SIG-M5 (cell line): Measurements from ENCODE around the gene CTXND1.
"Not testable (repeated sequence)": the region's sequence is repeated elsewhere in the genome, so short reads cannot be mapped to it uniquely, and the experiment has no call there.

ENCODE experiments used
- DNase-seq: peaks from one replicate; lab custom pipeline; 2025; lab: John Stamatoyannopoulos, UW

Gene CTXND1

GRCh38 chr15:80252121-80252518 is at the start of gene CTXND1:
Gene CTXND1, minus strand, starts transcription at chr15:80252213. Its CDS starts 50,264 bp downstream, at chr15:80201949.
- DNase-seq = no peak

- DNase-seq = no peak
These were observed 49.5 kb upstream of the CTXND1 start for GRCh38 chr15:80301472-80301871.

- not testable (repeated sequence) for DNase-seq
These were observed 43.8 kb upstream of the CTXND1 start for GRCh38 chr15:80295777-80296176.

- no peak for DNase-seq
These were observed 40.1 kb upstream of the CTXND1 start for GRCh38 chr15:80292079-80292478.

- not testable (repeated sequence) for DNase-seq
These were observed 38.9 kb upstream of the CTXND1 start for GRCh38 chr15:80290891-80291290.

- no peak for DNase-seq
These were observed 37.8 kb upstream of the CTXND1 start for GRCh38 chr15:80289528-80290495.

GRCh38 chr15:80288131-80288530 is 36.1 kb upstream of the CTXND1 start:
- no peak for DNase-seq

- no peak for DNase-seq
These were observed 34.0 kb upstream of the CTXND1 start for GRCh38 chr15:80286055-80286454.

GRCh38 chr15:80285379-80285778 is 33.4 kb upstream of the CTXND1 start:
- DNase-seq = no peak

GRCh38 chr15:80283531-80283930 is 31.5 kb upstream of the CTXND1 start:
- DNase-seq = no peak

GRCh38 chr15:80277147-80277546 is 25.1 kb upstream of the CTXND1 start:
- no peak for DNase-seq

- no peak for DNase-seq
These were observed 23.9 kb upstream of the CTXND1 start for GRCh38 chr15:80275961-80276360.

- DNase-seq = no peak
These were observed 23.0 kb upstream of the CTXND1 start for GRCh38 chr15:80274996-80275395.

- DNase-seq = no peak
These were observed 22.5 kb upstream of the CTXND1 start for GRCh38 chr15:80274554-80274953.

GRCh38 chr15:80272987-80273386 is 21.0 kb upstream of the CTXND1 start:
- DNase-seq = no peak

- no peak for DNase-seq
These were observed 18.5 kb upstream of the CTXND1 start for GRCh38 chr15:80270472-80270871.

- no peak for DNase-seq
These were observed 16.1 kb upstream of the CTXND1 start for GRCh38 chr15:80268101-80268500.

GRCh38 chr15:80267658-80268057 is 15.6 kb upstream of the CTXND1 start:
- DNase-seq = no peak

- no peak for DNase-seq
These were observed 14.7 kb upstream of the CTXND1 start for GRCh38 chr15:80266745-80267144.

- DNase-seq = no peak
These were observed 14.1 kb upstream of the CTXND1 start for GRCh38 chr15:80266113-80266512.

GRCh38 chr15:80265021-80265420 is 13.0 kb upstream of the CTXND1 start:
- DNase-seq = no peak

GRCh38 chr15:80264031-80264430 is 12.0 kb upstream of the CTXND1 start:
- no peak for DNase-seq

GRCh38 chr15:80260551-80260950 is 8.5 kb upstream of the CTXND1 start:
- DNase-seq = no peak
